Cortex of kidney (tissue), 1 donor: ENCODE results near the gene TNFAIP8.

Experiments used
- DNase-seq: peaks from one replicate; lab custom pipeline; 2025; lab: John Stamatoyannopoulos, UW

The TNFAIP8 gene

DNA sequence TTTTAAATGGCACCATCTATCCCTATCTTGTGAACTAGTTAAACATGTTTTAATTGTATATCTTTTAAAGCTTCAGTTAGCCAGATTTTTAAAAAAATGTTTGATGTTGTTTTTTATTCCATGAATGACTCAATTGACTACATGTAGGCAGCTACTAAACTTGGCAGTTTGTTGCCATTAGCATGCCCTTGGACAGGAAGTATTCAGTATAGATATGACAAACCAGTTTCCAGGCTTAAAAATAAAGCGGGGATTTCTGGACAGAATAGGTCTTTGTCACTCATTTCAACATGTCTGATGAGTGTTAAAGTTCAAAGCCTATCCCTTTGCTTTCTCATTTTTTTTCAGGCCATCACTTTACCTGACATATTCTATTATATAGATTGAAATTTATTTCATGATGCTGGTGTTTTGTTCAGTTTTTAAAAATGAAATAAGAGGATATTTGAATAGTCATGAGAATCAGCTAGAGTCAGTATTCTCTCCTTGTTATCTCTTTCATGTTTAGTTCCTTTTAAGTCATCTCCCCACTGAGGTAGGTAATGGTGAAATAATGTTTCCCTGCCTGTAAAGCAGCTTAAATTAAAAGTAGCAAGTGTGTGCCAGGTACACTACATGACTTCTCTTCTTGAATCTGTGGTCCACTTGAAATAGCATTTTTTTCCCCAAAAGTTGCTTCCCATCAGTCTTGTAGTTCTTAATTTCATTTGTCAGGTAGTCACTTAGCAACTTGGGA, 11.9 kb downstream of the TNFAIP8 start:
- DNase-seq: no peak

DNA sequence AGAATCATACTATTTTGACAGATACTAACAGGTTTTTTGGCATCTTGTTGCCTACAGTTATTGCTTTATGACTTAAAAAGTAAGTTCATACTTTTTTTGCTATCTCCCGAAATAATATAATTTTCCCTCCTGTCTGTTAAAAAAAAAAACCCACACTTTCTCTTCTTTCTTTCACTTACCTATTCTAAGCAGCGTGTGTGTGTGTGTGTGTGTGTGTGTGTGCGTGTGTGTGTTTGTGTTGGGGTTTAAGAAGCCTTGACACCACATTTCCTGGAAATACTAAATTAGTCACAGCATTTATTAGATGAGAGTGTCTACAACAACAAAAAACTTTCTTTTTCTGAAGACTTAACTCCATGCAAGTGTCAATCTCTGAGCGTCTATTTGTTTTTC, 12.4 kb downstream of the TNFAIP8 start:
- DNase-seq: no peak

DNA sequence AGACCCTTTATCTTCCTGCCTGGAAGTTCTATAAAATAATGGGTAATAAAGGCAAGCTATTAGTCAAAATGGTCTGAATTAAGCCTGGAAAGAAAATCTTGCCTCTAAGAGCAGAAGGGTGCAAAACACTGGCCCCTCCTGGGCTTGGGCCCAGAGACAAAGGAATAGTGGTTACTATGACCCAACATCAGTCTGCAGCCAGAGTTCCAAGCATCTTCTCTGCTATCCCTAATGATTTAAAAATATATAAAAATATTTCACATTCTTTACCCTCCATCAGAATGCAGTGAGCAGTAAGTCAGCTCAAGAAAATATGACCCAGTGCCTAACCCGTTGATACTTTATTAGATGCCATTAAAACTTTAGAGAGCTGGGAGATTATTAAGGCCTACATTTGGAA, 14.7 kb downstream of the TNFAIP8 start:
- no peak for DNase-seq

DNA sequence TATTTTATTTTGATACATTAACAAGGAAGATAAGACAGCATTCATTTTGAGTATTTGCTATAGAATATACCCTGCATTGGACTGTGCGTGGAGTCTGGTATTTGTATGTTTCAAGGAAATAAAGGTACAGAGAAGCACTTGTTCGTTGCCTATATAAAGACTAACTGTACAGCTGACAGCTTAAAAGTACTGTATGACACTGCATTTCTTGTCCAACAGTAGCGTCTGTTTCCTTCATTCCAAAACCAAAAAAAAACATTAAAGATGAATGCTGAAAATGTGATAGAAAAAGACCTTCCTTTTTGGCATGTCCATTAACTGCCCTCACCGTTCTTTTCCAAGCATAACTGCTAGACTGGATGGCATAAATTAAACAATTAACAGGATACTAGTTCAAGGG, 15.3 kb downstream of the TNFAIP8 start:
- DNase-seq: no peak

DNA sequence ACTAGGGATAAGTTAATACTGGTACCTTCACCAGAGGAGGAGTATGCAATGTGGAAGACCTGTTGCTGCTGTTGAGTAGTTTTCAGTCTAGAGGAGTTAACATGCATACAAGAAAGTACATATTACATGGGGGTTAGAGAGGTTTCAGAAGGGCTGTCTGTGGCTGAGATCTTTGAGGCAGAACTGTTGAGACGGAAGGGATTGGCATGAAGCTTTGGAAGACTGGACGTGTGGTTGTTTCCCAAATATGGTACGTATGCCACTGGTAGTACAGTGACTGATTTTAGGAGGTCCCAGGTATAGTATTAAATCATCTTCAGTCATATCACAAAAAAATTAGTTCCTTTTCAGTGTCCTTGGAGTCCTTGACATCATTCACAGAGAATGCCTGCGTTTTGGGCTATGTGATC, 17.6 kb downstream of the TNFAIP8 start:
- DNase-seq: no peak

DNA sequence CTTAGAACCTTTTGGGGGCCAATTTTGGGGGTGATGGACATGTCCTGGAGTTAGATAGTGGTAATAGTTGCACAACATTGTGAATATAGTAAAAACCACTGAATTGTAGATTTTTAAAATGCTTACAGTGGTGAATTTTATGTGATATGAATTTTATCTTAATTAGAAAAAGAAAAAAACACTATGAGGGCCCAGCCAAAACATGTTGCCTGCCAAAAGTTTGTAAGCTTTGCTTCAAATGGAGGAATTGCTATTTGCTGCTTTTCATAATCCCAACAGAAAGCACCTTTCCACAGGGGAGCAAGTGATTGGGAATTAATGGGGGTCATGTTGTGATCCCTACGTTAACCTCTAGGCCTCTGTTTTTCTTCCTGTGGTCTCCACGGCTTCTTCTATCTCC, 19.1 kb downstream of the TNFAIP8 start:
- DNase-seq: no peak

DNA sequence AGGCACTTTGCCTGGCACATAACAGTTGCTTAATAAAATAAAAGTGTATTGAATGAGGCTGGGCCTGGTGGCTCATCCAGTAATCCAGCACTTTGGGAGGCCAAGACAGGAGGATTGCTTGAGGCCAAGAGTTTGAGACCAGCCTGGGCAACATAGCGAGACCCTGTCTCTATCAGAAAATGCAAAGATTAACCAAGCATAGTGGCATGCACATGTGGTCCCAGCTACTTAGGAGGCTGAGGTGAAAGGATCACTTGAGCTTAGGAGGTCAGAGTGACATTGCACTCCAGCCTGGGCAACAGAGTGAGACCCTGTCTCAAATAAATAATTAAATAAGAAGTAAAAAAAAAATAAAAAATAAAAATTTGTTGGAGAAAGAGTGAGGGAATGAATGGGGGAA, 21.2 kb downstream of the TNFAIP8 start:
- DNase-seq: no peak

DNA sequence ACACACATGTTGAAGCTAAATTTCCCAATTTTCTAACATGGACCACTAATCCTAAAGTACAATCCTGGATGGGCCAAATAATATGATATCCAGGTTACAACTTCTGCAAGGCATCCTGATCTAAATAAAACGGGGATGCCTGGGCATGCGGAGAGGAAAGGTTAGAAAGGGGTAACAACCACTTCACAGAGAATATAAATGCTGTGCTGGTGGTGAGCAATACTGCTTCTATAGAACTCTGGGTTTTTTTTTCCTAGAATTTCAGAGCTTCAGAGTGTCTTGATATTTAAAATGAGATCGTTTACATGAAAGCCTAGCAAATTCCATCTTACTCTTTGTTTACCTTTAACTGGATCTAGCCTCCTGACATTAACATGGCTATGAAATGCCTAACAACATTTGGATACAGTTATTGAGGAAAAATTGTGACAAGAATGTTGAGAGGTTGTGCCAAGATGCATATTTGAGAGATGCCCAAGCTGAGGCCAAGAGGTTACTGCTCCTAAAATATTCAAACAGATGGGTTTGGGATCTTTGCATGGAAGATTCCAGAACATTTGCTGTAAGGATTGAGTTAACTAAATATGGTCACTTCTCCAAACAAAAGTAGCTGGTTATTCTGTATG, 22.4 kb downstream of the TNFAIP8 start:
- DNase-seq: no peak

DNA sequence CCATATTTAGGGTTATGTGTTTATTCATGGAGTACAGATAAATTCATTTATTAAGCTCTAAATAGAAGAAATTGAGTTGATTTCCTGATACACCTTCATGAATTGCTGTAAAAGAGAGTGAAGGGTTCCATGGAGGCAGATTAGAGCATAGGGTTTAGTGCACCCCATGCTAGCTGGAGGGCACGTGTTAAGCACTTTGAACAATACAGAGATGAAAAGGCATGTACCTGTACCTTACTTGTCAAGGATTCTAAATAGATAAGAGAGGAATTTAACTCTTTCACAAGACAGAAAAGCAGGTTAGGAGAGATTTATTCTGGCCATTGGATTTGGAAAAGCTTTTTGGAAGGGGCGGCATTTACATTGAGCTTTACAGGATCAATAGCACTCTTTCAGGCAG, 23.3 kb downstream of the TNFAIP8 start:
- no peak for DNase-seq

DNA sequence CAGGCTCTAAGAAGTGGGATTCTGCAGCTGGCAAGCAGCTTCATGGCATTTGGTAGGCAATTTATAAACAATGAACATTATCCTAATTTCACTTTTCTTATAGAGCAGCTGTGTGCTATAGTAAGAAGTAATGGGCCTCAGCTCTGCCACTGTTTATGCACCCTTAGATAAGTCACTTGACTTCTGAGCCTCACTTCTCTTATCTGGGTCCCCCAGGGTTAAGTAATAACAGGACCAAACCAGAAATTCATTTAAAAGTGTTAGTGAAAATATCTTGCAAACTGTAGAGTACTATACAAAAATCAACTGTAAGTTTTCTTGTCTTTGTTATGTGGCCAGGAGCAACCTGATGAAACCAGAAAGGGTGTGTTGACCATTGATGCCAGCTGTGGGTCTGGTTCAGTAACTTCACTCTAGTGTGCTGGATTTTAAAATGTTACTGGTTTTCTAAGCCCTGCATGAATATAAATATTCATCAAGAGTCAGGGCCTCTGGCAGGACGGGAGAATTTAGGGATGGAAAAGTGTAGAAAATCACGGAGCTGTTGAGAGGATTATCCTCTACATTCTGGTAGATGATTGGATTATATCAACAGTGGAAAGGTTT, 24.2 kb downstream of the TNFAIP8 start:
- DNase-seq: no peak

DNA sequence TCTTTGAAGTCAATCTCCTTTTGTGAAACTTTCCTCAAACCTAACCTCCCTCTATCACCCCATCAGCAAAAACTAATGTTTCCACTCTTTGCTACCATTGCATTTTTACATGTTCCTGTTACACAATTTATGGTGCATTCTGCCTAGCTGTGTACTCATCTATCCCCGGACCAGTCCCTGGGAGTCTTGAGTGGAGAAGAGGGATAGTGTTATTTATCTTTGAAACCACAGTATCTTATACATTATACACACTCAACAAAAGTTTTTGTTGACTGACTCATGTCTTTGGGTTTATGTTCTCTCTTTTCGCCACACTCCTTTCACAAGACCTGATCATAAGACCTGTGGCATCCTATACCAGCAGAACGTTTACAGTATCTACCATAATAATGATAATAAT, 26.4 kb downstream of the TNFAIP8 start:
- DNase-seq: no peak

DNA sequence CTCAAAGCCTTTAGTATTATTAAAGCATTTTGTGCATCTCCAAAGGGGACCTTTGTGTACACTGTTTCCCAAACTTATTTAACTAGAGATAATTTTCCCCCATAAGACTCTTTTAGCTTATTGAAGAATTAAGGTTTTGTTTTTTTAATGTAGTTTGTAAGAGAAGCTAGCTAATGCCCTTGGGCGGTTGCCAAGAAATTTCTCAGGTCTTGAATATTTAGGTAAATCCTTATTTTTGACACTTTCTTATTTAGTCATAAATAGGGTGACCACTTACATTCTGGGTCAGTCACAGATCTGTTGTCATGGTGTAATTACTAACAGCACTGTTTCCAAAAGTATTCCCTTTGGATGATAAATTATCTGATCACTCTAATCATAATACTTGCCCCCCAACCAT, 27.2 kb downstream of the TNFAIP8 start:
- DNase-seq: no peak

DNA sequence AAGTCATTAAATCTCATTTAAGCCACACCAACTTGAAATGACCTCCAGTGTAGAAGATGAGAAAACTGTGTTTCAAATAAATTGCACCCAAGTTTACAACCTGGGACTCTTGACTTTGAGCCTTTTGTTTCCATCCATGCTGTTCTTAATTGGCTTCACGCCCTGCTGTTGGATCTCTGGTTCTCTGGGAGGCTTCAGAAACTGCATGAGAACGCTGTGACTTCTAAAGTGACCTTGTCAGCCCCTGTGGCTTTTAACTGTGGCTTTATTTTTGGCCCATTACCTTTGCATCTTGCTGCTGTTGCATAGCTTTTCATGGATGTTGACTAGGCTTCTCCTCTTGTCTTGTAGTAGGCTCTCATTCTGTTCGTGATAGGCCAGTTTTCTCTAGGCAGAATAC, 29.3 kb downstream of the TNFAIP8 start:
- no peak for DNase-seq

DNA sequence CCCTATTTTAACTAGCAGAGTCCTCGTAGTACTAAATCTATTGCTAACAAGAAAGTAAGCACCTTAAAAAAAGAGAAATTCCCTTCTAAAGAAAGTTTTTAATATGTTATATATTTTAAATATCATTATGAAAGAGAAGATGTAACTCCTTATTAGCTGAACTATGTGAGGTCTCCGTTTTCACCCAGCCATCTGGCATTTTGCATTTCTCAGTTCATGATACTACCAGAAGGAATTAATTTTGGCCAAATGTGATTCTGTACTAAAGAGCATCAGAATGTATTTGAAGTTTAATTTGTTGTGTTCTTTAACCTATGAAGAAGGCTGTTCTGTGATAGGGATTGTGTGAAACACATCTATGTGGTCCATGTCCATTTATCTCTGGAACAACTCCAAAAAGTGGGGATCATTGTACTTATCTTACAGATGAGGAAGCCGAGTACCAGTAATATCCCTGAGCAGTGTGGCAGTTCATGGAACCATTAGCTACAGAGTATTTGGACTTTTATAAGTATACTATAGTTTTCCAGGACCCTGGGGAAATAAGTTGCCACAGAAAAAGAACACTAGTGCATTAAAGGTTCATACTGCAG, 29.8 kb downstream of the TNFAIP8 start:
- DNase-seq: no peak

DNA sequence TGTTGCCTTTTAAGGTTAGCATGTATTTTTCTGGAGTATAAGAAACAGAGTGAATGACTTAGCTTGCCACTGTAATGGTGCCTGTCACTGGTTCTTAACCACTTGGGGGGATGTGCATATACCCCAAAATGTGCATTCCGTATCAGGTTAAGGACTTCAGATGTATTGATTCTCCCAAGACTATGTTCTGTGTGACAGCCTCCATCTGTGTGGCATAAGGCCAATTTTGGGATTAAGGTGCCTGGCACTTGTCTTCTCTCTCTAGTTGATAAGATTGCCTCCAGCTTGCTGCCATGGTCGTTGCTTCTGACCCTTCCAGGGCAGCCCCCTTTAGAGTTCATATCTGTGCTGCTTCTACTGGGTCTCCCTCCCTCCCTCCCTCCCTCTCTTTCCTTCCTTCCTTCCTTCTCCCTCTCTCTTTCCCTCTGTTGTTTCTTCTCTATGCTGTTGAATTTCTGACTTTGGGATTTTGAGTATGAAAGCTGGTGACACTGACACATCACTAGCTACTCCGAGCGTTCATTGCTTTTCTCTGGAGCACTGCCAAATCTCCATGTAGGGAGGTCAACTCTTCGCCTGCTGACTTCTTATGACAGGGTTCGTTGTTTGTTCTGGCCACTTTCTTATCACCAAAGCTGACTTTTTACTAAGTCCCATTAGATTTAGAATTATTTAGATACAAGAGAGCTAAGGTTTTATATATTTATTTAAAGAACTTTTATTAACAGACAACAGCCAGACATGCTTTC, 31.0 kb downstream of the TNFAIP8 start:
- DNase-seq: no peak

DNA sequence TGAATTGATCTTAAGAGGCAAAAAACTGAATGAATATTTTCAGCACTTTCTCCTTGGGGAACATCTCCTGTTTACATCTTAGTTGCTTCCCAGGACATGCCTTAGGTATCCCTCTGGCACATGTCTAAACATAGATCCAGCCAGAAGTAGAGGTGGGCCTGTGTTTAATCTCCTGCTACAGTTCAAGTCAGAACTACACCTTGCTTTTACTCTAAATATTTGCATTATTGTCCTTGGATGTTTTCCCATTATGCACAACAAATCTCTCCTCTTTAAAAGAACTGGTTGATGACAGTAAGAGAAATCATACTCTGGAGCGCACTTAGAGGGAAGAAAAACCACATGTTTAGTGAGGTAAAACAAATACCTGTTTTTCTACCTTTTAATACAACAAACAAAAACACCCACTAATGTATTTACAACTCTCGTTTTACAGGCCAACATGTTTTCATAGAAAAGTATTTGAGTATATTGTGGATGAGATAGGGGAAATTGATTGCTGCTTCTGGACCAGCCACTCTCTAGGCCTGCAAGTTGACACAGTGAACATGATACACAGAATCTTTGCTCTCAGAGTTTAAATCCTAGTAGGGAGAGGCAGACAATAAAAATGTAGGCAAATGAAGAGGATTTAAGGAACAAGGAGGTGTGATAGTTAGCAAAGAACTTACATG, 32.3 kb downstream of the TNFAIP8 start:
- no peak for DNase-seq

DNA sequence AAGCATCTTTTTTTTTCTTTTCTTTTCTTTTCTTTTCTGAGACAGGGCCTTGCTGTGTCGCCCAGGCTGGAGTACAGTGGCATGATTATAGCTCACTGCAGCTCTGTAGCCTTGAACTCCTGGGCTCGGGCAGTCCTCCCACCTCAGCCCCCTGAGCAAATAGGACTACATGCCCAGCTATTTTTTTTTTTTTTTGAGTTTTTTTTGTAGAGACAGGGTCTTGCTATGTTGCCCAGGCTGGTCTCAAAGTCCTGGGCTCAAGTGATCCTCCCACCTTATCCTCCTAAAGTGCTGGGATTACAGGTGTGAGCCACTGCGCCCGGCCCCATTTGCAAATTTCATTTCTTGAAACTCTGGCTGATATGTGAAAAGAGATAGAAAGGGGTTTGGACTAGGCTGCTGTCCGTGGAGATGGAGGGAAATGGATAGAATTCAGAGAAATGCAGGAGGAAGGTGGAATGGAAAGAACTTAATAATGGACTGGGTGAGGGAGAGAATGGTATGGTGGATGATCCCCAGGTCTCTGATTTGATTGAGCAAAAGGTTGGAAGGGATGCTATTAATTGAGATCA, 32.9 kb downstream of the TNFAIP8 start:
- no peak for DNase-seq

DNA sequence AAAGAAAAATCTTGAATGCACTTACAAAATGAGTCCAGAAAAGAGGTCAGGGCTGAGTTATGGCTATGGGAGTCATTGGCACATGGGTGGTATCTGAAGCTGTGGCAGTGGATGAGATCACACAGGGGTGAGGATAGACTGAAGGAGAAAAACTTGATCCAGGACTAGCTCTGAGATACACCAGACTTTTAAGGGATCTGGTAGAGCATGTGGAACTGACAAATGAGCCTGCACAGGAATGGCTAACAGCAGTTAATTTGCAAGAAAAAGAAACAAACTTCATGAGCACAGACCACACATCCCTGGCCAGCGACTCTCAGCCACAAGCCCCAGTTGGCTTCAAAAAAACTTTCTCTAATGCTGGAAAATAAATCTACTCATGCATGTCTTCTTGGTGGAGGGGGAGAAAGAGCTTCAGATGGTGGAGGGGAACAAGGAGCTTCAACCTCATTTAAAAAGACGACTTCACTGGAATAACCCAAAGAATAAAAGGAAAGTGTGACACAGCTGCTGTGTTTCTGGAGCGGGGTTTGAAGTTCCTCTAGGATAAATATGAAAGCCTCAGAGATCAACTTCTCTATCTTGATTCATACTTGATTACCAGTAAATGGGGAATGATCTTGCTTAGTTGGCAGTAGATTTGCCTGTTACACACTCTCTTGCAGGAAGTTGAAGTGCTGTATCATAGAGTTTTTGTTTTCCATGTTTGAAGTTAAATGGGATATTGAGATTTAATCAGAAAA, 33.6 kb downstream of the TNFAIP8 start:
- no peak for DNase-seq

DNA sequence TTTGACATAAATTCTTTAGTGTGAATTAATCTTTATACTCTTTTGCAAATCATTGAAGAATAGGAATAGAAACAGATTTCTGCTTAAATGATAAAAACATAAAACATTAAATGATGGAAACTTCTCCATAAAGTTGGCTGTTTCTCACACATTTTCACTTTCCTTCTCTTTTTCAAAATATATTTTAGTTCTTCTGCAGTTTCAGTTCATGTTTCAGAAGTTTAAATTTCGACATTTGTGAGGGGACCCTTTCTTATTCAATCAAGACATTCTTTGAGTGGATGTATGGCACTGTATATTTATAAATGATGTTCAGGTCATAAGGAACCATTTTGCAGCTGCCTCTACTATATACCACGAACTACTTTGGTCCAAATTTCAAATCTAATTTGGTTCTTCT, 34.6 kb downstream of the TNFAIP8 start:
- DNase-seq: no peak

DNA sequence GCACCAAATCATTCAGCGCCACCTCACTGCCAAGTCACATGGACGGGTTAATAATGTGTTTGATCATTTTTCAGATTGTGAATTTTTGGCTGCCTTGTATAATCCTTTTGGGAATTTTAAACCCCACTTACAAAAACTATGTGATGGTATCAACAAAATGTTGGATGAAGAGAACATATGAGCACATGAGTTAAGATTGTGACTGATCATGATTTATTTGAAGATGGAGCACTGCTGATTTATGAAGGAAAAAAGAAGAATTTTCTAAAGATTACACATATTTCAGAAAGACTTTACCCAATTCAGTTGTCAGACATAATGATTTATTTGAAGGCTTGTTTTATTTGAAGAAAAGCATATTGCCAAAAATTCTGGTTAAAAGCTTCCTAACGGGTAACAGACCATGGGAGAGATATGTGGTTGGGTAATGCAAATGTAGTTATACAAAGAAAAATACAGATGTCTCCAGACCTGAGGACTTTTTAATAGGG, 37.4 kb downstream of the TNFAIP8 start:
- DNase-seq: no peak

DNA sequence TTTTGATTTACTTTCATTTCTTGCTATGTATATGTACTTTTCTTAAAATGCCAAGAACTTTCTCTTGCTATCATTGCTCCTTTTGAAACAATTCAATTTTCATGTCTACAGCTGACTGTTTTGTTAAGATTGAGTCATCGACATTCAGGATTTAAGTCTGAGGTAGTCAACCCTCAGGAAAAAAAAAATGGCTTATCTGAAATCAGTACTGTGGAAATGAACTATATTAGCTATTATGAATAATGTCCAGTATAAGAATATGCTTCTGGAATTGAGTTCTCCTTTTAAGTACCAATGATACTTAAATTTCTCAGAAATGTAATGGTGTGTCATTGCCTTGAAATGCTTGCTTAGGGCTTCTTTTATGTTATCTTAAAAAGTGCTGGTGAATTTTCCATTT, 37.9 kb downstream of the TNFAIP8 start:
- DNase-seq: no peak
